ENCODE data around the gene LRRC3.

DNA sequence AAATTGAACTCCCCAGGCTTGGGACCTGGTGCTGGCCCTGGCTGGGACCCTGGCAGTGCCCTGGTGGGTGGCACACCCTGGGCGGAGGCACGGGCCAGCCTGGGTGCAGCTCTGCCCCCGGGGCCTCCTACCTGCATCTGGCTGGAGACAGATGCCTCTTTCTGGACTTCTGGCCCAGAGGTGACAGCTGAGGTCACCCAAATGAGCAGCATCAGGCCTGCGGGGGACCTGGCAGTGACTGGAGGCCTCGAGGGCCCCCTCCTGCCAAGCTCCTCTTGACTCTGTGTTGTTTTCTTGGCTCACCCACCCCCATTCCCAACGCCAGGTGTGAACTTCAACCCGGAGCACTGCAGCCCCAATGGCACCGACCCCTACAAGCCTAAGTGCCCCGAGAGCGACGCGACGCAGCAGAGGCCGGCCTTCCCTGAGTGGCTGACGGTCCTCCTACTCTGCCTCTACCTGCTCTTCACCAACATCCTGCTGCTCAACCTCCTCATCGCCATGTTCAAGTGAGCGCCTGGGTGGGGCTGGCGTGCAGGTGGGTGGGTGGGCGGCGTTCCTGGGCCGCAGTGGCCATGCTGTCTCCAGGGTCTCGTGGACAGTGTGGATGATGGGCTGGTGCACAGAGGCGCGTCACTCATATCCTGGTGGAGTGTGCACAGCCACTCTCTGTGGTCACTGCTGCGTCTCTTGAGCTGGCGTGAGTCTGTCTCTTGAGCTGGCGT is 41.6 kb upstream of the LRRC3 start:
- TF ChIP-seq, protein P1, sequence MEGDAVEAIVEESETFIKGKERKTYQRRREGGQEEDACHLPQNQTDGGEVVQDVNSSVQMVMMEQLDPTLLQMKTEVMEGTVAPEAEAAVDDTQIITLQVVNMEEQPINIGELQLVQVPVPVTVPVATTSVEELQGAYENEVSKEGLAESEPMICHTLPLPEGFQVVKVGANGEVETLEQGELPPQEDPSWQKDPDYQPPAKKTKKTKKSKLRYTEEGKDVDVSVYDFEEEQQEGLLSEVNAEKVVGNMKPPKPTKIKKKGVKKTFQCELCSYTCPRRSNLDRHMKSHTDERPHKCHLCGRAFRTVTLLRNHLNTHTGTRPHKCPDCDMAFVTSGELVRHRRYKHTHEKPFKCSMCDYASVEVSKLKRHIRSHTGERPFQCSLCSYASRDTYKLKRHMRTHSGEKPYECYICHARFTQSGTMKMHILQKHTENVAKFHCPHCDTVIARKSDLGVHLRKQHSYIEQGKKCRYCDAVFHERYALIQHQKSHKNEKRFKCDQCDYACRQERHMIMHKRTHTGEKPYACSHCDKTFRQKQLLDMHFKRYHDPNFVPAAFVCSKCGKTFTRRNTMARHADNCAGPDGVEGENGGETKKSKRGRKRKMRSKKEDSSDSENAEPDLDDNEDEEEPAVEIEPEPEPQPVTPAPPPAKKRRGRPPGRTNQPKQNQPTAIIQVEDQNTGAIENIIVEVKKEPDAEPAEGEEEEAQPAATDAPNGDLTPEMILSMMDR (IDR thresholded peaks at IDR 0.05) = no peak
- no peak for TF ChIP-seq POLR2A (IDR thresholded peaks at IDR 0.05)
